ENCODE measurements around the gene PDGFC. TPM values are rescaled to one million over a fixed set of nuclear protein-coding genes. Genes with fewer than 3 reads are reported as not detected.

PDGFC gene
- total RNA-seq, 4 donors from 2014 or later, result 8.4 to 34.7 (median 21.9) TPM

GRCh38 chr4:156913234-156913633 is 58.4 kb downstream of the PDGFC start:
- Histone ChIP-seq H3K4me3 (no peak overlapping the region), H3K27ac (no peak overlapping the region), H3K9me3 (peaks cover 0 to 15% (median 0%) of the 10 kb centered on the region in 4 donors), H3K27me3 (no peaks in the 10 kb centered on the region), H3K36me3 (no peaks in the 10 kb centered on the region), H3K4me1 (no peaks in the 10 kb centered on the region)
- no peak for DNase-seq (ENCODE audit: low spot score in 2 of 2)
- TF ChIP-seq POLR2A (IDR thresholded peaks at IDR 0.05) (no peak), EP300 (IDR thresholded peaks at IDR 0.05) (no peak), CTCF (IDR thresholded peaks at IDR 0.05) (no peak)
- WGBS, 2 donors, result 95 to 96% methylated on average over 4 of the region's 4 CpGs

- Histone ChIP-seq H3K36me3 (no peaks in the 10 kb centered on the region), H3K4me3 (no peak overlapping the region), H3K9me3 (peaks cover 0 to 11% (median 0%) of the 10 kb centered on the region in 4 donors), H3K27me3 (no peaks in the 10 kb centered on the region), H3K27ac (no peak overlapping the region), H3K4me1 (no peaks in the 10 kb centered on the region)
- WGBS, 2 donors, result 64 to 70% methylated on average over 2 of the region's 2 CpGs
- no peak for TF ChIP-seq EP300 (IDR thresholded peaks at IDR 0.05)
- TF ChIP-seq CTCF (IDR thresholded peaks at IDR 0.05), result no peak
- no peak for TF ChIP-seq POLR2A (IDR thresholded peaks at IDR 0.05)
- DNase-seq (ENCODE audit: low spot score in 2 of 2), result no peak
Observed at GRCh38 chr4:156909010-156909409, 62.6 kb downstream of the PDGFC start.

- H3K4me3 ChIP-seq, result no peak overlapping the region
- no peaks in the 10 kb centered on the region for H3K27me3 ChIP-seq
- no peaks in the 10 kb centered on the region for H3K9me3 ChIP-seq
- H3K36me3 ChIP-seq, result no peaks in the 10 kb centered on the region
- 45 to 46% methylated on average over 2 of the region's 2 CpGs for WGBS, 2 donors
- TF ChIP-seq EP300 (IDR thresholded peaks at IDR 0.05), result no peak
- TF ChIP-seq CTCF (IDR thresholded peaks at IDR 0.05), result no peak
- TF ChIP-seq POLR2A (IDR thresholded peaks at IDR 0.05), result no peak
- DNase-seq (ENCODE audit: low spot score in 2 of 2), result no peak
- no peaks in the 10 kb centered on the region for H3K4me1 ChIP-seq
- no peak overlapping the region for H3K27ac ChIP-seq
Observed at GRCh38 chr4:156906325-156906724, 65.3 kb downstream of the PDGFC start.

GRCh38 chr4:156901871-156902270 is 69.7 kb downstream of the PDGFC start:
- no peaks in the 10 kb centered on the region for H3K4me1 ChIP-seq
- DNase-seq (ENCODE audit: low spot score in 2 of 2), result no peak
- H3K27me3 ChIP-seq, result no peaks in the 10 kb centered on the region
- WGBS, 2 donors, result 79 to 93% methylated on average over 3 of the region's 3 CpGs
- H3K4me3 ChIP-seq, result no peak overlapping the region
- TF ChIP-seq CTCF (IDR thresholded peaks at IDR 0.05), result no peak
- no peak for TF ChIP-seq POLR2A (IDR thresholded peaks at IDR 0.05)
- no peak for TF ChIP-seq EP300 (IDR thresholded peaks at IDR 0.05)
- H3K36me3 ChIP-seq, result no peaks in the 10 kb centered on the region
- no peak overlapping the region for H3K27ac ChIP-seq
- no peaks in the 10 kb centered on the region for H3K9me3 ChIP-seq

GRCh38 chr4:156898373-156899117 is 73.1 kb downstream of the PDGFC start:
- TF ChIP-seq EP300 (IDR thresholded peaks at IDR 0.05) (peak in 1 of 2 donors; percentile 51), POLR2A (IDR thresholded peaks at IDR 0.05) (no peak)
- 85 to 88% methylated on average over 3 of the region's 3 CpGs for WGBS, 2 donors
- no peak overlapping the region for H3K4me3 ChIP-seq
- no peaks in the 10 kb centered on the region for H3K27me3 ChIP-seq
- no peak for DNase-seq (ENCODE audit: low spot score in 2 of 2)
- H3K9me3 ChIP-seq, result no peaks in the 10 kb centered on the region
- H3K36me3 ChIP-seq, result no peaks in the 10 kb centered on the region
- peak overlapping the region in 1 of 4 donors; percentile 17 for H3K27ac ChIP-seq
- no peaks in the 10 kb centered on the region for H3K4me1 ChIP-seq
